ENCODE results near the gene ASNSD1. TPM values are rescaled to one million over a fixed set of nuclear protein-coding genes. Genes with fewer than 3 reads are reported as not detected.

The ASNSD1 gene
- total RNA-seq, 1 donor from 2014 or later, result 37.5 TPM

DNA sequence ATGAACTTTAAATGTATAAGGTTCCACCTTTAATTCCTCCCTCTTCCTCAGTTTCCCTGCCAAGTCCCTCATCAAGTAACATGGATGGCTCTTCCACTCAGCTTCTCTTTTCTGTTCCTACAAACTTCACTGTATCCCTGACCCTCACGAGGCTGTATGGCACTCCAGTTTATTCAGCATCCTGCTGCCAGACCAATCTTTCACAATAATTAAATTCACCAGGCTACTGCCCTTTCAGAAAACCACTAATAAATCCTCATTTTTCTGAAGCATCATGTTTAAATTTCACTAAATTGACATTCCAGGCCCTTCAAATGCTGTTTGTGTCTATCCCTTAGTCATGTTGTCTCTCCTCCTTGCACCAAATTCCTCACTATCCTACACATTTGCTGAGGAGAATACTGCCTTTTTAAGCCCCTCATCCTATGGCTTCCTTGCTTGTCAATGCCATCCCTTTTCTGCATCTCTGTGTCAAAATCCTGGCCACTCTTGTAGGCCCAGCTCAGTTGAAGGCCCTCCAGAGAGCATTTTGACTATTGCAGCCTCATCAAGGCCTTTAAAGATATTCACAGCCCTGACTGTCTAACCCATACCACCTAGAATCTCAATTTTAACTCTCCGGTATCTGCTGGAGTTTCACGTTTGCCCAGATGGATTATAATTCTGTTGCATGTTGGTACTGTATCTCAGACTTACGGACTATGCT is 22.8 kb upstream of the ASNSD1 start:
- H3K36me3 Mint-ChIP-seq, result no peaks in the 10 kb centered on the region
- TF ChIP-seq, protein P1, sequence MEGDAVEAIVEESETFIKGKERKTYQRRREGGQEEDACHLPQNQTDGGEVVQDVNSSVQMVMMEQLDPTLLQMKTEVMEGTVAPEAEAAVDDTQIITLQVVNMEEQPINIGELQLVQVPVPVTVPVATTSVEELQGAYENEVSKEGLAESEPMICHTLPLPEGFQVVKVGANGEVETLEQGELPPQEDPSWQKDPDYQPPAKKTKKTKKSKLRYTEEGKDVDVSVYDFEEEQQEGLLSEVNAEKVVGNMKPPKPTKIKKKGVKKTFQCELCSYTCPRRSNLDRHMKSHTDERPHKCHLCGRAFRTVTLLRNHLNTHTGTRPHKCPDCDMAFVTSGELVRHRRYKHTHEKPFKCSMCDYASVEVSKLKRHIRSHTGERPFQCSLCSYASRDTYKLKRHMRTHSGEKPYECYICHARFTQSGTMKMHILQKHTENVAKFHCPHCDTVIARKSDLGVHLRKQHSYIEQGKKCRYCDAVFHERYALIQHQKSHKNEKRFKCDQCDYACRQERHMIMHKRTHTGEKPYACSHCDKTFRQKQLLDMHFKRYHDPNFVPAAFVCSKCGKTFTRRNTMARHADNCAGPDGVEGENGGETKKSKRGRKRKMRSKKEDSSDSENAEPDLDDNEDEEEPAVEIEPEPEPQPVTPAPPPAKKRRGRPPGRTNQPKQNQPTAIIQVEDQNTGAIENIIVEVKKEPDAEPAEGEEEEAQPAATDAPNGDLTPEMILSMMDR (IDR thresholded peaks at IDR 0.05; ENCODE audit: unreplicated experiment), result no peak
- no peak overlapping the region for H3K27ac Mint-ChIP-seq
- no peaks in the 10 kb centered on the region for H3K9me3 Mint-ChIP-seq
- H3K4me3 Mint-ChIP-seq, result no peak overlapping the region
- no peak for DNase-seq (ENCODE audit: low spot score in 2 of 2, unreplicated experiment in 2 of 2)
- peaks cover 37% of the 10 kb centered on the region for H3K4me1 Mint-ChIP-seq
- no peaks in the 10 kb centered on the region for H3K27me3 Mint-ChIP-seq (ENCODE audit: low read depth)

DNA sequence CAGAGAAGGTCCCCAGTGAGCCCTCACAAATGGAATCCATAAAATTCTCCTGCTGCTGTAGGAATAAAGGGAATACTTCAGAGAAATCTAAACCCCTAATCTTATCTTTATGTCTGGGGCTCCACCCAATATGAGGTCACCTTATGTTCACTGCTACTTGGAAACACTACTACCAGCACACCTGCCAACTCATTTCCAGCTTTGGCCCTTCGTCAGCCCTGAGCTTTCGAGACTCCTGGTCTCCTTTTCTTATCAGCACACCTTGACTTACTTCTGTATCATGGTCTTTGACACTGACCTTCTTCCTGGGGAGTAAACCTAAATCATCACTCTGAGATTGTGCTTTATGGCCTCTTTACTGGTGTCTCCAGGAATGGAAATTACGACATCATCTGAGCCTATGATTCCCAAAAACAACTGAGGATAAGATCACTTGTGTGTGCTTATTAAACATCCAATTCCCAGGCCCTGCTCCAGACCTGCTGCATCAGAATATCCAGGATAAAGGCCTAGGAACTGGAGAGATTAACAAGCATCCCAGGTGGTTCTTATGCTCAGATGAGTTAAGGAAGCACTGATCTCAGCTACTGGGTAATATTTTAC is 22.2 kb upstream of the ASNSD1 start:
- no peak overlapping the region for H3K4me3 Mint-ChIP-seq
- TF ChIP-seq, protein P1 (IDR thresholded peaks at IDR 0.05; ENCODE audit: unreplicated experiment), result no peak
- DNase-seq (ENCODE audit: low spot score in 2 of 2, unreplicated experiment in 2 of 2), result no peak
- no peaks in the 10 kb centered on the region for H3K9me3 Mint-ChIP-seq
- no peaks in the 10 kb centered on the region for H3K36me3 Mint-ChIP-seq
- H3K27ac Mint-ChIP-seq, result no peak overlapping the region
- H3K4me1 Mint-ChIP-seq, result peaks cover 35% of the 10 kb centered on the region
- no peaks in the 10 kb centered on the region for H3K27me3 Mint-ChIP-seq (ENCODE audit: low read depth)

DNA sequence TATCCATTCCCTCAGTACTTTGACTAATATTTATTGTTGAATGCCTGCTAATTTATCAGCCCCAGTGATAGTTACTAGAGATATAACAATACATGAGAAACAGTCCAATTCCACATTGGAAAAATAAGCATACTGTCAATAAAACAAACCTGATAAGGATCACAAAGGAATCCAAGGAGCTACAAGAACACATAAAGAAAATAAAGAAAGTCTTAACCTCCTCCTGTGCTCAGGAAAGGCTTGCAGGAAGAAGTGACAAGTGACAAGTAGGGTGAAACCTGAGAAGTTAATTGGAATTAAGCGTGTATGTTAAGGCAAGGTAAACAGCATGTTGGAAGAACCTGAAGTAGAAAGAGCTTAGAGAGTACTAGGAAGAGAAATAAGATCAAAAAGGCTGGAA is 20.3 kb upstream of the ASNSD1 start:
- no peaks in the 10 kb centered on the region for H3K9me3 Mint-ChIP-seq
- H3K27ac Mint-ChIP-seq, result peak overlapping the region; percentile 22
- H3K36me3 Mint-ChIP-seq, result no peaks in the 10 kb centered on the region
- H3K27me3 Mint-ChIP-seq (ENCODE audit: low read depth), result no peaks in the 10 kb centered on the region
- no peak for DNase-seq (ENCODE audit: low spot score in 2 of 2, unreplicated experiment in 2 of 2)
- TF ChIP-seq, protein P1 (IDR thresholded peaks at IDR 0.05; ENCODE audit: unreplicated experiment), result no peak
- H3K4me1 Mint-ChIP-seq, result peaks cover 25% of the 10 kb centered on the region
- H3K4me3 Mint-ChIP-seq, result no peak overlapping the region

DNA sequence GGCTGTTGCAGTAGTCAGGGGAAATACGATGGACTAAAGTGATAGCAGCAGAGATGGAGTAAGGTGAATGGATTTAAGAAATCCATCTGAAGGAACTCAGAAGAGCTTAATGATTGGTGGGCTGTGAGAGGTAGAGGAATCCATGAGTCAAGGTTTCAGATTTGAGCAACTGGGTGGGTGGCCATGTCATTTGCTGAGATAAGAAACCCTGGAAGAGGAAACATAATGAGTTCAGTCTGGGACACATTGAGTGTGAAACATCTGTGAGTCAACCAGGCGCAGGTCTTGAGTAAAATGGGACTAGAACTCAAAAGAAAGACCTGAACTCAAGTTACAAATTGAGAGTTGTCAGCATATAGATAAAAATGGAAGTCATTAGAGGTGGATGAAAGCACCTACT is 19.7 kb upstream of the ASNSD1 start:
- Mint-ChIP-seq H3K9me3 (no peaks in the 10 kb centered on the region), H3K27ac (no peak overlapping the region), H3K4me1 (peaks cover 29% of the 10 kb centered on the region), H3K36me3 (no peaks in the 10 kb centered on the region), H3K4me3 (no peak overlapping the region), H3K27me3 (ENCODE audit: low read depth) (no peaks in the 10 kb centered on the region)
- TF ChIP-seq, protein P1 (IDR thresholded peaks at IDR 0.05; ENCODE audit: unreplicated experiment), result no peak
- no peak for DNase-seq (ENCODE audit: low spot score in 2 of 2, unreplicated experiment in 2 of 2)

DNA sequence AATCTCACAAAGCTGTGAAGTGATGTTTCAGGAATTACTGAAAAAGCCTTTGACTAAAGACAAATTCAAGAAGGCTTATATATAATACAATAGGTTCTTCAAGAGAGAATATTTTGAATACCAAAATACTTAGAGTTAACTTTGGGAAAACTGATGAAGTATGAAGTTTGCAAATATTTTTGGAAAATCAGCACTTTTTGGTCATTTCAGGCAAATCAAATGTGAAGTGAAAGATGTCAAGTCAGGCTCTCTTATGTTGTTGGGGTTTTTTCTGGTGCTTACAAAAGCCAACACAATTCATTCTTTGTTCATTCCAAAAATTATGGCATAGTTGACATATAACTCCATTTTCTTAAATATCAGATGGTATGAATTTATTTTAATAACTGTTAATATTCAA is 14.7 kb upstream of the ASNSD1 start:
- peaks cover 7% of the 10 kb centered on the region for H3K9me3 Mint-ChIP-seq
- H3K4me1 Mint-ChIP-seq, result peaks cover 15% of the 10 kb centered on the region
- no peak for DNase-seq (ENCODE audit: low spot score in 2 of 2, unreplicated experiment in 2 of 2)
- no peaks in the 10 kb centered on the region for H3K36me3 Mint-ChIP-seq
- H3K27ac Mint-ChIP-seq, result no peak overlapping the region
- no peak overlapping the region for H3K4me3 Mint-ChIP-seq
- no peaks in the 10 kb centered on the region for H3K27me3 Mint-ChIP-seq (ENCODE audit: low read depth)
- TF ChIP-seq, protein P1 (IDR thresholded peaks at IDR 0.05; ENCODE audit: unreplicated experiment), result no peak

All from mesothelial cell of epicardium (in vitro differentiated cells).